HepG2 (cell line): ENCODE measurements around the gene ARPP21. TPM values are rescaled to one million over a fixed set of nuclear protein-coding genes. Genes with fewer than 3 reads are reported as not detected.

ENCODE experiments used
- ATAC-seq: fragments of 200-7000 bp; cut with Tn5 transposase; 3 replicates; pipeline ENCODE4 v1.9.1; 2020; ENCODE audit warnings: mild to moderate bottlenecking, moderate library complexity
- BruUV-seq: library from RNA; stranded (reverse); fragments of 400-500 nt; replicated peaks from 2 replicates; lab custom pipeline; 2021; lab: Mats Ljungman, UMichigan
- CTCF ChIA-PET: fragments of 300-600 bp; formaldehyde crosslinking; extraction: SDS; loops from one replicate; lab custom pipeline; 2021; ENCODE audit warnings: low total read pairs, inconsistent platforms, low intra/inter-chr PET ratio; lab: Yijun Ruan, JAX
- POLR2A ChIA-PET: fragments of 350-600 bp; sonication (Branson Sonifier 250); formaldehyde crosslinking; loops from one replicate; lab custom pipeline; 2020; ENCODE audit warnings: antibody characterized with exemption, inconsistent platforms; lab: Yijun Ruan, JAX
- DNase-seq: peaks from one replicate; pipeline ENCODE4 v3.0.0-alpha.2; 2015; ENCODE audit warnings: low spot score
- FAIRE-seq: peaks from 3 replicates; lab custom pipeline; 2011; peaks lifted over from hg19 to GRCh38; lab: Jason Lieb, UNC
- H2AFZ ChIP-seq: one replicate; pipeline ENCODE4 v1.6.1; 2011; ENCODE audit warnings: low read length, inconsistent platforms
- H3K27ac ChIP-seq: fragments of 300-600 bp; 3 replicates; pipeline ENCODE4 v1.8.0; 2011; ENCODE audit warnings: mixed run types, mild to moderate bottlenecking, mixed read lengths, low read length, inconsistent platforms; ENCODE audit not compliant: insufficient read depth; ENCODE audit errors: extremely low read length
- H3K27me3 ChIP-seq, 2 experiments: fragments of 200-600 bp in 1 of 2; 2 replicates in 1 of 2; 3 replicates in 1 of 2; pipeline versions ENCODE4 v1.6.0 to v1.8.0; 2011; ENCODE audit warnings: low read length in 2 of 2, mild to moderate bottlenecking in 2 of 2, moderate library complexity in 2 of 2, inconsistent platforms in 1 of 2; ENCODE audit not compliant: insufficient read depth in 2 of 2, control insufficient read depth in 1 of 2
- H3K36me3 ChIP-seq, 2 experiments: fragments of 200-600 bp in 1 of 2; replicated peaks in 1 of 2; 2 replicates in 1 of 2; 3 replicates in 1 of 2; pipeline versions ENCODE4 v1.5.1 to v1.8.0; 2011; ENCODE audit warnings: low read length in 2 of 2, inconsistent platforms in 1 of 2; ENCODE audit not compliant: insufficient read depth in 2 of 2, control insufficient read depth in 1 of 2
- H3K4me1 ChIP-seq: 2 replicates; pipeline ENCODE4 v1.5.1; 2012; ENCODE audit warnings: low read length, inconsistent platforms; ENCODE audit not compliant: insufficient read depth
- H3K4me2 ChIP-seq: 2 replicates; pipeline ENCODE4 v1.6.0; 2011; ENCODE audit warnings: low read depth, low read length, inconsistent platforms
- H3K4me3 ChIP-seq, 3 experiments: fragments of 200-600 bp in 1 of 3; sonication (generic), shearing (Covaris generic) in 1 of 3; replicated peaks in 1 of 3; 2 replicates each; pipeline ENCODE4 v1.5.1; 2011 to 2016; ENCODE audit warnings: low read length in 3 of 3, inconsistent platforms in 2 of 3, low read depth in 2 of 3, mild to moderate bottlenecking in 2 of 3, control low read depth in 1 of 3, mixed read lengths in 1 of 3; ENCODE audit not compliant: insufficient read depth in 1 of 3
- H3K79me2 ChIP-seq: one replicate; pipeline ENCODE4 v1.6.1; 2011; ENCODE audit warnings: low read length, inconsistent platforms; ENCODE audit not compliant: insufficient read depth
- H3K9ac ChIP-seq: 2 replicates; pipeline ENCODE4 v1.6.0; 2011; ENCODE audit warnings: mild to moderate bottlenecking, low read depth, low read length, inconsistent platforms; ENCODE audit not compliant: insufficient read depth
- H3K9me3 ChIP-seq: 2 replicates; pipeline ENCODE4 v1.5.1; 2012; ENCODE audit warnings: mild to moderate bottlenecking, low read length
- H4K20me1 ChIP-seq: 2 replicates; pipeline ENCODE4 v1.6.0; 2011; ENCODE audit warnings: inconsistent platforms, mild to moderate bottlenecking, low read length, moderate library complexity; ENCODE audit not compliant: insufficient read depth
- E2F5 ChIP-seq: sonication (generic); formaldehyde crosslinking; conservative IDR thresholded peaks from 2 replicates; pipeline ENCODE4 v1.4.0; 2020; ENCODE audit warnings: missing genetic modification reagents
- ESRRA ChIP-seq: sonication (generic); formaldehyde crosslinking; IDR thresholded peaks from 2 replicates; pipeline ENCODE4 v1.5.1; 2020; ENCODE audit warnings: mild to moderate bottlenecking, low read depth, missing genetic modification reagents
- MAZ ChIP-seq, 2 experiments: sonication (generic) in 1 of 2; formaldehyde crosslinking in 1 of 2; IDR thresholded peaks; 2 replicates each; pipeline versions ENCODE4 v1.5.0 to v1.6.1; 2012 to 2020; ENCODE audit warnings: low read depth in 2 of 2, mild to moderate bottlenecking in 2 of 2, borderline replicate concordance in 1 of 2, improper control_type of control experiment in 1 of 2, low read length in 1 of 2, missing genetic modification reagents in 1 of 2, moderate library complexity in 1 of 2
- NPAS2 ChIP-seq: sonication (generic); formaldehyde crosslinking; IDR thresholded peaks from 2 replicates; pipeline ENCODE4 v1.8.0; 2022; ENCODE audit warnings: mild to moderate bottlenecking, missing genetic modification reagents, borderline replicate concordance
- PRMT3 ChIP-seq: sonication (generic); formaldehyde crosslinking; IDR thresholded peaks from 2 replicates; pipeline ENCODE4 v1.8.1; 2022; ENCODE audit warnings: low read depth, mild to moderate bottlenecking, moderate library complexity, missing genetic modification reagents, borderline replicate concordance
- RBM39 ChIP-seq: fragments of 200-400 bp; formaldehyde crosslinking; IDR thresholded peaks from one replicate; pipeline ENCODE4 v1.6.1; 2018; ENCODE audit warnings: antibody characterized with exemption, mild to moderate bottlenecking, low read depth, low read length; ENCODE audit not compliant: poor library complexity, severe bottlenecking
- REPIN1 ChIP-seq: sonication (generic); formaldehyde crosslinking; IDR thresholded peaks from 2 replicates; pipeline ENCODE4 v1.8.0; 2022; ENCODE audit warnings: missing genetic modification reagents, low read depth, mild to moderate bottlenecking, borderline replicate concordance
- SNAPC2 ChIP-seq: sonication (generic); formaldehyde crosslinking; IDR thresholded peaks from 2 replicates; pipeline ENCODE4 v1.8.1; 2022; ENCODE audit warnings: mild to moderate bottlenecking, missing genetic modification reagents
- ZNF607 ChIP-seq: sonication (generic); formaldehyde crosslinking; IDR thresholded peaks from 2 replicates; pipeline ENCODE4 v1.5.1; 2020; ENCODE audit warnings: missing genetic modification reagents, mild to moderate bottlenecking, borderline replicate concordance
- ZNF614 ChIP-seq: IDR thresholded peaks from 2 replicates; pipeline ENCODE4 v1.6.1; 2018; ENCODE audit warnings: missing biosample characterization, missing genetic modification reagents, inconsistent platforms, borderline replicate concordance
- ZNF646 ChIP-seq: sonication (generic); formaldehyde crosslinking; IDR thresholded peaks from 2 replicates; pipeline ENCODE4 v1.9.0; 2021; ENCODE audit warnings: mild to moderate bottlenecking, missing genetic modification reagents
- ZNF709 ChIP-seq: sonication (generic); formaldehyde crosslinking; IDR thresholded peaks from 2 replicates; pipeline ENCODE4 v1.5.0; 2020; ENCODE audit warnings: mild to moderate bottlenecking, missing genetic modification reagents
- ZNF724P ChIP-seq: sonication (generic); formaldehyde crosslinking; IDR thresholded peaks from 2 replicates; pipeline ENCODE4 v1.8.0; 2022; ENCODE audit warnings: missing genetic modification reagents, borderline replicate concordance
- ZNF772 ChIP-seq: sonication (generic); formaldehyde crosslinking; IDR thresholded peaks from 2 replicates; pipeline ENCODE4 v1.5.0; 2020; ENCODE audit warnings: mild to moderate bottlenecking, missing genetic modification reagents
- ZNF773 ChIP-seq: sonication (generic); formaldehyde crosslinking; IDR thresholded peaks from 2 replicates; pipeline ENCODE4 v1.4.0; 2020; ENCODE audit warnings: missing genetic modification reagents, borderline replicate concordance
- ZNF883 ChIP-seq: sonication (generic); formaldehyde crosslinking; IDR thresholded peaks from 2 replicates; pipeline ENCODE4 v1.5.1; 2020; ENCODE audit warnings: mild to moderate bottlenecking, missing genetic modification reagents; ENCODE audit errors: not compliant biosample characterization
- ZNF891 ChIP-seq: sonication (generic); formaldehyde crosslinking; IDR thresholded peaks from 2 replicates; pipeline ENCODE4 v1.5.0; 2020; ENCODE audit warnings: mild to moderate bottlenecking, missing genetic modification reagents
- WGBS: methylation state at CpG from one replicate; pipeline ENCODE4 v1.1.6; 2017; ENCODE audit warnings: low lambda C conversion rate; 5-methylcytosine and 5-hydroxymethylcytosine counted together
- in situ Hi-C: cut with HindIII; loops from 2 replicates; pipeline ENCODE4 v1.10.0; 2017; ENCODE audit warnings: low pct_unique_long_range_greater_than_20kb; ENCODE audit not compliant: extremely low pct_ligation_motif_present
- intact Hi-C: fragments of 100-400 bp; cut with micrococcal nuclease; formaldehyde crosslinking; loops from one replicate; pipeline ENCODE4 v1.10.0; 2022; ENCODE audit not compliant: unreplicated experiment
- polyA plus RNA-seq, 8 experiments: library from polyadenylated mRNA; depleted of rRNA in 3 of 8; stranded (reverse) in 7 of 8; unstranded in 1 of 8; fragments of >200 nt; fragmentation: Illumina TruSeq in 4 of 8; extraction: Trizol in 4 of 8; gene quantifications; 2 replicates each; pipeline versions ENCODE4 v1.2.1 to v1.2.3, GENCODE V29; 2011 to 2016; ENCODE audit warnings: low read depth in 4 of 8, missing spikeins in 1 of 8, mixed read lengths in 1 of 8; ENCODE audit not compliant: insufficient read depth in 1 of 8
- total RNA-seq, 5 experiments: library from RNA; depleted of rRNA; stranded (reverse); fragments of >200 nt; fragmentation: Illumina TruSeq; extraction: Trizol; gene quantifications; 2 replicates each; pipeline ENCODE4 v1.2.3, GENCODE V29; 2016; ENCODE audit warnings: low read depth in 1 of 5

Gene ARPP21
- total and polyA plus RNA-seq, 2 of the 13 experiments (the other 11 are each of a cell fraction or from before 2014, with no cell fraction given), result not detected

GRCh38 chr3:35653347-35653746 is 14.0 kb downstream of the ARPP21 start (continued):
- no peak for TF ChIP-seq SNAPC2 (CRISPR knock-in tag)
- TF ChIP-seq ESRRA (CRISPR knock-in tag), result no peak
- TF ChIP-seq ZNF883 (CRISPR knock-in tag), result no peak
- no peak for TF ChIP-seq NPAS2 (CRISPR knock-in tag)
- TF ChIP-seq ZNF891 (CRISPR knock-in tag), result no peak
- TF ChIP-seq ZNF772 (CRISPR knock-in tag), result no peak
- no peak for TF ChIP-seq ZNF724P

- BruUV-seq, result no TSS peak
- POLR2A ChIA-PET, result no interaction called here
- intact Hi-C loops, result no loop called here
- TF ChIP-seq REPIN1 (CRISPR knock-in tag) (no peak), ZNF773 (CRISPR knock-in tag) (no peak), MAZ (IDR thresholded peaks at IDR 0.05; ENCODE audit: borderline replicate concordance, low read depth, low read length) (no peak), MAZ (CRISPR knock-in tag; IDR thresholded peaks at IDR 0.05; ENCODE audit: low read depth) (no peak), ZNF709 (CRISPR knock-in tag) (no peak), ZNF646 (no peak), ZNF607 (CRISPR knock-in tag) (no peak), RBM39 (no peak), PRMT3 (CRISPR knock-in tag) (no peak), E2F5 (no peak), ZNF614 (no peak)
Measured at GRCh38 chr3:35654476-35654875, 15.2 kb downstream of the ARPP21 start.

More at GRCh38 chr3:35654476-35654875, 15.2 kb downstream of the ARPP21 start:
- Histone ChIP-seq H3K79me2 (no peaks in the 10 kb centered on the region), H2AFZ (no peak overlapping the region), H3K27ac (no peak overlapping the region), H3K36me3 (no peaks in the 10 kb centered on the region), H4K20me1 (no peaks in the 10 kb centered on the region), H3K9ac (no peak overlapping the region), H3K4me3 (no peak overlapping the region), H3K27me3 (no peaks in the 10 kb centered on the region), H3K4me1 (no peaks in the 10 kb centered on the region), H3K9me3 (no peaks in the 10 kb centered on the region), H3K4me2 (no peak overlapping the region)
- DNase-seq (no peak), ATAC-seq (no peak), FAIRE-seq (no peak)
- CTCF ChIA-PET, result no interaction called here
- in situ Hi-C loops, result no loop called here
- 3% methylated on average over 5 of the region's 5 CpGs for WGBS
